Fibroblast of lung (primary cell): ENCODE data around the gene TTC6. TPM values are rescaled to one million over a fixed set of nuclear protein-coding genes. Genes with fewer than 3 reads are reported as not detected.

Experiments used
- DNase-seq, 2 donors: peaks; one replicate each; pipeline versions ENCODE4 v3.0.0 to v3.0.0-alpha.2; 2010; ENCODE audit warnings: low read depth in 2 of 2
- H2AFZ ChIP-seq: 2 replicates; pipeline ENCODE4 v1.5.1; 2012; ENCODE audit warnings: low read length, control low read depth, inconsistent platforms
- H3K27ac ChIP-seq: 2 replicates; pipeline ENCODE4 v1.5.1; 2011; ENCODE audit warnings: low read length, control low read depth; ENCODE audit not compliant: insufficient read depth
- H3K27me3 ChIP-seq: 2 replicates; pipeline ENCODE4 v1.5.1; 2011; ENCODE audit warnings: mild to moderate bottlenecking, low read length; ENCODE audit not compliant: control insufficient read depth, insufficient read depth
- H3K36me3 ChIP-seq: 2 replicates; pipeline ENCODE4 v1.5.1; 2011; ENCODE audit warnings: low read length; ENCODE audit not compliant: control insufficient read depth, insufficient read depth
- H3K4me1 ChIP-seq: 2 replicates; pipeline ENCODE4 v1.5.1; 2011; ENCODE audit warnings: low read length; ENCODE audit not compliant: control insufficient read depth, insufficient read depth; ENCODE audit errors: extremely low read depth
- H3K4me2 ChIP-seq: 2 replicates; pipeline ENCODE4 v1.5.1; 2011; ENCODE audit warnings: low read length, control low read depth; ENCODE audit not compliant: insufficient read depth; ENCODE audit errors: extremely low read depth
- H3K4me3 ChIP-seq, 4 experiments: fragments of 200-600 bp in 1 of 4; sonication (generic) in 1 of 4; replicated peaks in 1 of 4; 2 replicates each; pipeline ENCODE4 v1.5.1; 2011 to 2016; ENCODE audit warnings: low read length in 4 of 4, low read depth in 3 of 4, mild to moderate bottlenecking in 3 of 4, control low read depth in 2 of 4, inconsistent platforms in 1 of 4, mixed read lengths in 1 of 4; ENCODE audit not compliant: insufficient read depth in 1 of 4; ENCODE audit errors: control extremely low read depth in 1 of 4
- H3K79me2 ChIP-seq: 2 replicates; pipeline ENCODE4 v1.5.1; 2012; ENCODE audit warnings: mild to moderate bottlenecking, low read length, inconsistent platforms; ENCODE audit not compliant: control insufficient read depth, insufficient read depth
- H3K9ac ChIP-seq: 2 replicates; pipeline ENCODE4 v1.5.1; 2011; ENCODE audit warnings: mild to moderate bottlenecking, low read length, control low read depth; ENCODE audit not compliant: insufficient read depth
- H3K9me3 ChIP-seq: 2 replicates; pipeline ENCODE4 v1.5.1; 2012; ENCODE audit warnings: low read depth, low read length; ENCODE audit not compliant: control insufficient read depth, insufficient read depth
- H4K20me1 ChIP-seq: 2 replicates; pipeline ENCODE4 v1.5.1; 2011; ENCODE audit warnings: low read length; ENCODE audit not compliant: control insufficient read depth, insufficient read depth; ENCODE audit errors: extremely low read depth
- CTCF ChIP-seq, 2 donors: IDR thresholded peaks in 1 of 2; conservative IDR thresholded peaks in 1 of 2; 1 replicate in 1 of 2; 2 replicates in 1 of 2; pipeline ENCODE4 v1.5.1; 2011 to 2012; ENCODE audit warnings: low read length in 2 of 2, control low read depth in 1 of 2, inconsistent platforms in 1 of 2, low read depth in 1 of 2, mild to moderate bottlenecking in 1 of 2
- EZH2 ChIP-seq: IDR thresholded peaks from 2 replicates; pipeline ENCODE4 v1.5.1; 2012; ENCODE audit warnings: low read length, control low read depth, mild to moderate bottlenecking; ENCODE audit errors: missing control alignments
- polyA plus RNA-seq, 2 donors: library from polyadenylated mRNA; depleted of rRNA in 1 of 2; stranded (reverse) in 1 of 2; unstranded in 1 of 2; fragments of >200 nt; gene quantifications; 2 replicates each; pipeline ENCODE4 v1.2.1, GENCODE V29; 2011 to 2012; ENCODE audit warnings: missing spikeins in 1 of 2
- total RNA-seq: library from RNA; depleted of rRNA; stranded (reverse); fragments of >200 nt; gene quantifications from 2 replicates; pipeline ENCODE4 v1.2.1, GENCODE V29; 2014

The TTC6 gene
- total and polyA plus RNA-seq, 2 donors (not counting 1 experiment from before 2014, with no cell fraction given) = 0.17 TPM; not detected in 1

- DNase-seq = no peak
- Histone ChIP-seq H3K9me3 (no peaks in the 10 kb centered on the region), H4K20me1 (no peaks in the 10 kb centered on the region), H3K27me3 (peaks cover 73% of the 10 kb centered on the region), H3K4me3 (no peak overlapping the region), H3K9ac (no peak overlapping the region), H3K4me1 (no peaks in the 10 kb centered on the region), H3K4me2 (no peak overlapping the region), H3K36me3 (no peaks in the 10 kb centered on the region), H3K79me2 (no peaks in the 10 kb centered on the region), H3K27ac (no peak overlapping the region), H2AFZ (no peak overlapping the region)
- no peak for TF ChIP-seq EZH2
- TF ChIP-seq CTCF (conservative IDR thresholded peaks at IDR 0.05 in 1 of 2, IDR thresholded peaks at IDR 0.05 in 1 of 2; ENCODE audit: low read depth in 1 of 2, low read length in 2 of 2) = no peak
These were observed 7.4 kb downstream of the TTC6 start for GRCh38 chr14:37602605-37603453.

- H3K4me1 ChIP-seq = no peaks in the 10 kb centered on the region
- H3K79me2 ChIP-seq = no peaks in the 10 kb centered on the region
- H3K36me3 ChIP-seq = no peaks in the 10 kb centered on the region
- H3K4me3 ChIP-seq = no peak overlapping the region
- no peak overlapping the region for H3K9ac ChIP-seq
- H3K27me3 ChIP-seq = peaks cover 64% of the 10 kb centered on the region
- H3K9me3 ChIP-seq = no peaks in the 10 kb centered on the region
- H2AFZ ChIP-seq = no peak overlapping the region
- no peak overlapping the region for H3K4me2 ChIP-seq
- DNase-seq = no peak
- no peak for TF ChIP-seq EZH2
- no peak for TF ChIP-seq CTCF (conservative IDR thresholded peaks at IDR 0.05 in 1 of 2, IDR thresholded peaks at IDR 0.05 in 1 of 2; ENCODE audit: low read depth in 1 of 2, low read length in 2 of 2)
- no peak overlapping the region for H3K27ac ChIP-seq
- H4K20me1 ChIP-seq = no peaks in the 10 kb centered on the region
These were observed 8.3 kb downstream of the TTC6 start for GRCh38 chr14:37603688-37604251.

- peaks cover 48% of the 10 kb centered on the region for H3K27me3 ChIP-seq
- DNase-seq = no peak
- no peaks in the 10 kb centered on the region for H4K20me1 ChIP-seq
- no peak overlapping the region for H2AFZ ChIP-seq
- H3K9me3 ChIP-seq = no peaks in the 10 kb centered on the region
- H3K4me1 ChIP-seq = no peaks in the 10 kb centered on the region
- no peak overlapping the region for H3K9ac ChIP-seq
- H3K27ac ChIP-seq = no peak overlapping the region
- no peaks in the 10 kb centered on the region for H3K36me3 ChIP-seq
- no peaks in the 10 kb centered on the region for H3K79me2 ChIP-seq
- TF ChIP-seq CTCF (conservative IDR thresholded peaks at IDR 0.05 in 1 of 2, IDR thresholded peaks at IDR 0.05 in 1 of 2; ENCODE audit: low read depth in 1 of 2, low read length in 2 of 2) (no peak), EZH2 (no peak)
- no peak overlapping the region for H3K4me2 ChIP-seq
- no peak overlapping the region for H3K4me3 ChIP-seq
These were observed 11.2 kb downstream of the TTC6 start for GRCh38 chr14:37606678-37607077.
